GM18505 (cell line): Measurements from ENCODE around the gene SH3D19.
A peak's percentile ranks its signal among the peaks of the same experiment; 100 is the strongest.
"Not testable (repeated sequence)": the region's sequence is repeated elsewhere in the genome, so short reads cannot be mapped to it uniquely, and the experiment has no call there.

ENCODE experiments used
- ATAC-seq: cut with Tn5 transposase; IDR thresholded peaks from one replicate; pipeline ENCODE4 v1.9.1; 2021; ENCODE audit not compliant: unreplicated experiment
- POLR2A ChIP-seq: IDR thresholded peaks from 4 replicates; pipeline ENCODE4 v1.6.1; 2011; ENCODE audit warnings: borderline replicate concordance; ENCODE audit not compliant: insufficient read depth, insufficient read length; ENCODE audit errors: extremely low read depth

Gene SH3D19

GRCh38 chr4:151142758-151143157, 182.6 kb downstream of the SH3D19 start:
- TF ChIP-seq POLR2A = no peak

GRCh38 chr4:151139814-151140213, 185.6 kb downstream of the SH3D19 start:
- no peak for ATAC-seq
- no peak for TF ChIP-seq POLR2A

More at GRCh38 chr4:151142758-151143157, 182.6 kb downstream of the SH3D19 start:
- no peak for ATAC-seq

DNA sequence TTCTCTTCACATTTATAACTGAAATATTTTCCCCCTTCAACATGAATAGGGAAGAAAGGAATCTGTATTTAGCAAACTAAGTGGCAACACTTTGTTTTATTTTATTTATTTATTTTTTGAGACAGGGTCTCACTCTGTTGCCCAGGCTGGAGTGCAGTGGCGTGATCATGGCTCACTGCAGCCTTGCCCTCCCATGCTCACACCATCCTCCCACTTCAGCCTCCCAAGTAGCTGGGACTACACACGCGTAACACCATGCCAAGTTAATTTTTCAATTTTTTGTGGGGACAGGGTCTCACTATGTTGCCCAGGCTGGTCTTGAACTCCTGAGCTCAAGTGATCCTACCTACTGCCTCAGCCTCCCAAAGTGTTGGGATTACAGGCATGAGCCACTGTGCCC, 189.4 kb downstream of the SH3D19 start:
- ATAC-seq = not testable (repeated sequence)

- no peak for TF ChIP-seq POLR2A
- ATAC-seq = no peak
Measured at GRCh38 chr4:151133311-151133710, 192.1 kb downstream of the SH3D19 start.

DNA sequence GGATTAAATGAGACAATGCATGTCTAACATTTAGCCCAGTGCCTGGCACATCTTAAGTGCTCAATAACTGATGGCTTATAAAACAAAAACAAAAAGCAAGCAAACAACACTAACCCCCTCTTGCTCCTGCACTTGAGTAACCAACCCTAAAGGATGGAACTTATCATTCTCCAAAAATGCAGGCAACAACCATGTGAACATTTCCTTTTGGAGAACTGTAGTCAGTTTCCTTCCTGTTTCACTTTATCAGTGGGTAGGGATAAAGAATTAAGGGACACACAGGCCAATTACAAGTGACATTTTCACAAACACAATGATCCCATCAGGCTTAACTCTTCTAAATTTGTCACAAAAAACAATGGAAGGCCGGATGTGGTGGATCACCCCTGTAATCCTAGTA, 195.6 kb downstream of the SH3D19 start:
- ATAC-seq = no peak
- TF ChIP-seq POLR2A = no peak

- peak; percentile 82 for ATAC-seq
- TF ChIP-seq POLR2A = no peak
Measured at GRCh38 chr4:151117371-151117962, 207.9 kb downstream of the SH3D19 start.

DNA sequence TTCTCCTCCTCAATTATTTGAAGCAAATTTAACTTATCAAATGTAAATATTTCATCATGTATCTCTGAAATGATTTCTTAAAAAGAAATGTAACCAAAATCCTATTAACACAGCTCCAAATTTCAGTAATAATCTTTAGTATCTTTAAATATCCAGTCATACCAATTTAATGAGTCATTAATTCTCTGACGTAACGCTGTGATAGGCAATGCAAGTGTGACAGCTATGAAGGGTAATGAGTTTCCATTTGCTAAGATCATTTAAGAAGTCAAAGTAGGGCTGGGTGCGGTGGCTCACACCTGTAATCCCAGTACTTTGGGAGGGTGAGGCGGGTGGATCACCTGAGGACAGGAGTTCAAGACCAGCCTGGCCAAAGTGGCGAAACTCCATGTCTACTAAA, 210.4 kb downstream of the SH3D19 start:
- no peak for TF ChIP-seq POLR2A
- no peak for ATAC-seq

DNA sequence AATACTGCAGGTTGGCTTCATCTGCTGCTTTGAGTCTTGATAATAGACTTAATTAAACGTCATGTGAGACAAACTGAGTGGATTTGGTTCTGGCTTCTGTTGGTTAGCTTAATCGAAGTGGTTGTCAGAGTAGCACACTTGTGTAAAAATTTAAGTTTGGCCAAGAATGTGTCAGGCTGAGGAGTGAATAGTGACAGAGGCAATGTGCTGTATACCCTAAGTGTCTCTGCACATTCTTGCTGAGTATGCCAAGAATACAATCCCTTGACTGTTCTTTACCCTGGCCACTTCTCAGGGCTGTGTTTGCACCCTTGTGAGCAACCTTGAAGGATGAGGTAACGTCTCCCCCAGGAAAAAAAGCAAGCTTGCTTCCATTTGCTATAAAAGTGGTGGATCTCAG, 211.1 kb downstream of the SH3D19 start:
- no peak for TF ChIP-seq POLR2A
- no peak for ATAC-seq

- no peak for TF ChIP-seq POLR2A
- ATAC-seq = no peak
Measured at GRCh38 chr4:151110236-151110635, 215.2 kb downstream of the SH3D19 start.

DNA sequence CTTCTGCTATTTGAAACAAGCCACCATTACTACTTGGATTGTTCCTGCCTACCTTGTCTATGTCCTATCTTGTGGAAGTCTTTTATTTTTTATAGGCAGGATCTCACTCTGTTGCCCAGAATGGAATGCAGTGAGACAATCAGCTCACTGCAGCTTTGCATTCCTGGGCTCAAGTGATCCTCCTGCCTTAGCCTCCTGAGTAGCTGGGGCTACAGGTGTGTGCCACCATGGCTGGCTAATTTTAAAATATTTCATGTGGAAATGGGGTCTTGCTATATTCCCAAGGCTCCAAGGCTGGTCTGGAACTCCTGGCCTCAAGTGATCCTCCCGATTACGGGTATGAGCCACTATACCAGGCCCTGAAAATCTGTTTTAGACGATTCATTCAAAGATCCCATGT, 218.3 kb downstream of the SH3D19 start:
- ATAC-seq = no peak
- TF ChIP-seq POLR2A = no peak

DNA sequence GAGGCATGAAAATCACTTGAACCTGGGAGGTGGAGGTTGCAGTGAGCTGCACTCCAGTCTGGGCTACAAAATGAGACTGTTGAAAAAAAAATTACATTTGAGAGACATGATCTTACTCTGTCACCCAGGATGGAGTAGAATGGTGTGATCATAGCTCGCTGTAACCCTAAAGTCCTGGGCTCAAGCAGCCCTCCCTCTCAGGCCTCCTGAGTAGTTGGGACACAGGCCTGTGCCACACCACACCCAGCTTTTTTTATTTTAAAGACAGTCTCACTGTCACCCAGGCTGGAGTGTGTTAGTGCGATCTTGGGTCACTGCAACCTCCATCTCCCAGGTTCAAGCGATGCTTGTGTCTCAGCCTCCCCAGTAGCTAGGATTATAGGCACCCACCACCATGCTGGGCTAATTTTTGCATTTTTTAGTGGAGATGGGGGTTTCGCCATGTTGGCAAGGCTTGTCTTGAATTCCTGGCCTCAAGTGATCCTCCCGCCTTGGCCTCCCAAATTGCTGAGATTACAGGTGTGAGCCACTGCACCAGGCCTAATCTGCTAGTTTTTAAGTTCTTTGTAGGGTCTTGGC, 219.9 kb downstream of the SH3D19 start:
- no peak for ATAC-seq
- TF ChIP-seq POLR2A = peak; percentile 2

- TF ChIP-seq POLR2A = no peak
- ATAC-seq = no peak
Measured at GRCh38 chr4:151104621-151105020, 220.8 kb downstream of the SH3D19 start.

DNA sequence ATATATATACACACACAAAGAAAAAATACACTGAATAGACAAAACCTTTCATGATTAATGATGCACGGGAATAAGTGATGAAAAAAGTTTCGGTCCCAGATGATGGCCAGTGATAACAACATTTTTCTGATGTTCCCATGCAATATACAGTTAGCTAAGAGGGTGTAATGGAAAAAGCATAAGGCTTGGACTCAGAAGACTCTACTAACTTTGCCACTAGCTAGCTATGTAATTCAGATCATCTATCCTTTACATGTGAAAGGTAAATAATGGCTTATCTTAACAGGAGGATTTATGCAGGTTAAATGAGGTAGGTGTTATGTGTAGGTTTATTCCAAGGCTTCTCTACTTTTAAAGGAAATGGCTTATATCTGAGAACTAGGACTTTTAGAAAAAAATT, 221.6 kb downstream of the SH3D19 start:
- no peak for ATAC-seq
- TF ChIP-seq POLR2A = no peak

GRCh38 chr4:151100531-151100930, 224.9 kb downstream of the SH3D19 start:
- no peak for ATAC-seq
- no peak for TF ChIP-seq POLR2A

- no peak for TF ChIP-seq POLR2A
- no peak for ATAC-seq
Measured at GRCh38 chr4:151099976-151100417, 225.4 kb downstream of the SH3D19 start.
